ENCODE results near the gene IL27RA.

DNA sequence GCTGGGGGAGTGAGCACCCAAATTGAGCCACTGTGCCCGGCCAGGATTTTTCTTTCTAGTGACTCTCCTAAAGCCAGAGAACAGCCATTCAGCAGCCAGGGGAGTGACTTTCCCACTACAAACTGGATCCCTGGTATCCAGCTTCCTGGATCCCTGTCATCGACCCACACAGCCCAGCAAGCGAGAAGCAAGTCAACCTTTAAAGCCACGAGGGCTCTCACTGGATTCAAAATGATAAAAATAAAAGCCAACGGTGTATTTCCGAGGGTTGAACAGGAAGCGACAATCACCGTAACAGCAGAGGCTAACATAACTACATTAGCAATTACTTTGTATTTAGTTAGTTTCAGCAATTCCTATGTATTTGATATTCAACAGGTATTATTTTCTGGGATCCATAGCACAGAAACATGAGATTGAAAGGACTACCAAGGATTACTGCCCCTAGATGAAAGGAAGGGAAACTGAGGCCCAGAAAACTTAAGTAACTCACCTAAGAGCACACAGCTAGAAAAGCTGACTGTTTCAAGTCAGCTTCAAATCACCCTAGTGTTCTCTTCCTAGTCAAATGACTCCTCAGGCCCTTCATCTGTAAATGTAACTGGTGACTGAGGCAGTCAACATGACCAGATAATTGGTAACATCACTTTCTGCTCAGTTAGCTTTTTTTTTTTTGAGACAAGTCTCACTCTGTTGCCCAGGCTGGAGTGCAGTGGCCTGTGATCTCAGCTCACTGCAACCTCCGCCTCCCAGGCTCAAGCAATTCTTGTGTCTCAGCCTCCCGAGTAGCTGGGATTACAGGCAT, 28.1 kb upstream of the IL27RA start:
- TF ChIP-seq CTCF (IDR thresholded peaks at IDR 0.05) (no peak), REST (IDR thresholded peaks at IDR 0.05; ENCODE audit: insufficient read depth in 1 of 2, low read depth in 2 of 2, low read length in 1 of 2) (no peak)

Measured in Panc1 (cell line).